ENCODE data around the gene PACSIN2. TPM values are rescaled to one million over a fixed set of nuclear protein-coding genes. Genes with fewer than 3 reads are reported as not detected.

PACSIN2 gene
- total RNA-seq, 1 donor from 2014 or later, result 63.0 TPM

DNA sequence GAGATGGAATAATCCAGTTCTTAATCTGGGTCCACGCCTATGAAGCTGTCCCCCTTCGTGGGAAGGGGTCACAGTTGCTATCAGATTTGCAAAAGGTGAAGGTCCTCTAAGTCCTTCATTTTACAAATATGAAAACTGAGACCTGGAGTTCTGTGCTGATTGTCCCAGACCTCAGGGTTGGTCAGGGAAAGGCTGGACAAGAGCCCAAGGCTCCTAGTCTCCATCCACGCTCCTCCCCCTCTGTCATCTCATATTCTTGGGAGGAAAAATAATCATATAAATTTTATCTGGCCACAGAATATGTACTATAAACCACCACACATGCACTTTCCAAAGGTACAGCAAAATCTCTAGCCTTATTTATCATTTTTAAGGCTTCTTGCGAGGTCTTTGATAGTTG is 5.5 kb downstream of the PACSIN2 start:
- DNase-seq (ENCODE audit: low read depth), result no peak
- H3K4me3 ChIP-seq (ENCODE audit: low read depth, low read length), result no peak overlapping the region
- TF ChIP-seq, protein P1, sequence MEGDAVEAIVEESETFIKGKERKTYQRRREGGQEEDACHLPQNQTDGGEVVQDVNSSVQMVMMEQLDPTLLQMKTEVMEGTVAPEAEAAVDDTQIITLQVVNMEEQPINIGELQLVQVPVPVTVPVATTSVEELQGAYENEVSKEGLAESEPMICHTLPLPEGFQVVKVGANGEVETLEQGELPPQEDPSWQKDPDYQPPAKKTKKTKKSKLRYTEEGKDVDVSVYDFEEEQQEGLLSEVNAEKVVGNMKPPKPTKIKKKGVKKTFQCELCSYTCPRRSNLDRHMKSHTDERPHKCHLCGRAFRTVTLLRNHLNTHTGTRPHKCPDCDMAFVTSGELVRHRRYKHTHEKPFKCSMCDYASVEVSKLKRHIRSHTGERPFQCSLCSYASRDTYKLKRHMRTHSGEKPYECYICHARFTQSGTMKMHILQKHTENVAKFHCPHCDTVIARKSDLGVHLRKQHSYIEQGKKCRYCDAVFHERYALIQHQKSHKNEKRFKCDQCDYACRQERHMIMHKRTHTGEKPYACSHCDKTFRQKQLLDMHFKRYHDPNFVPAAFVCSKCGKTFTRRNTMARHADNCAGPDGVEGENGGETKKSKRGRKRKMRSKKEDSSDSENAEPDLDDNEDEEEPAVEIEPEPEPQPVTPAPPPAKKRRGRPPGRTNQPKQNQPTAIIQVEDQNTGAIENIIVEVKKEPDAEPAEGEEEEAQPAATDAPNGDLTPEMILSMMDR (conservative IDR thresholded peaks at IDR 0.05; ENCODE audit: low read depth, low read length), result no peak

DNA sequence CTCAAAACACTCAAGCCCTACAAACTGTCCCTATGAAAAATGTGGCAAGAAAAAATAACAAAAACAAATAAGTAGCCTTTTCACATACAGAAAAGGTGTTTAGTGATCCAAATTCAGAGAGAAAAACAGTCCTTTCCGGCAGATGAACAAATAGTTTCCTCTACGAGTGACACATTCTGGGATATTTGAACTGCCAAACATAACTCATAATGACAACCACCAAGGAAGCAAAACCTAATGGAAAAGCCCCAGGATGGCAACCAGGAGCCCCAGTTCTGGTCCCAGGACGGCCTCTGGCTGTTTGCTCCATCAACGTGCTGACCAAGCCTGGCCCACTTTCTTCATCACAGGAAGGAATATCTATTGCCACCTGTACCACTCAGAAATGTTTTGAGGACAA is 6.0 kb downstream of the PACSIN2 start:
- no peak overlapping the region for H3K4me3 ChIP-seq (ENCODE audit: low read depth, low read length)
- no peak for DNase-seq (ENCODE audit: low read depth)
- TF ChIP-seq, protein P1 (conservative IDR thresholded peaks at IDR 0.05; ENCODE audit: low read depth, low read length), result no peak

DNA sequence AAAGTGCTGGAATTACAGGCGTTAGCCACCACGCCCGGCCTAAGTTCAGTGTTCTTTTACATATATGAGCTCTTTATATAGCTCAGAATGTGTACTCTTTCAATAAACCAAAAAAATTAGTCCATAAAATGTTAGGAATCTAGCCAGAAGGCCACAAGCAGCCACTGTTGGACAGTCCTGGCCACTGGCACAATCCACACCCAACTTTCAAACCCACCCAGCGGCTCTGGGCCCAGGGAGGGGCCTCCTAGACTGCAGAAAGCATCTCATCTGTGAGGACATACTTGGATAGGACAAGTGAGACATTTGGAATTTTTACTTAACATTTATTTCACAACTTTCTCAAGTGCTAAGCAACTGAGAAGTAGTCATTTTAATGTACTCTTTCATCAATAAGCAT is 6.4 kb downstream of the PACSIN2 start:
- no peak for DNase-seq (ENCODE audit: low read depth)
- H3K4me3 ChIP-seq (ENCODE audit: low read depth, low read length), result no peak overlapping the region
- TF ChIP-seq, protein P1 (conservative IDR thresholded peaks at IDR 0.05; ENCODE audit: low read depth, low read length), result no peak

DNA sequence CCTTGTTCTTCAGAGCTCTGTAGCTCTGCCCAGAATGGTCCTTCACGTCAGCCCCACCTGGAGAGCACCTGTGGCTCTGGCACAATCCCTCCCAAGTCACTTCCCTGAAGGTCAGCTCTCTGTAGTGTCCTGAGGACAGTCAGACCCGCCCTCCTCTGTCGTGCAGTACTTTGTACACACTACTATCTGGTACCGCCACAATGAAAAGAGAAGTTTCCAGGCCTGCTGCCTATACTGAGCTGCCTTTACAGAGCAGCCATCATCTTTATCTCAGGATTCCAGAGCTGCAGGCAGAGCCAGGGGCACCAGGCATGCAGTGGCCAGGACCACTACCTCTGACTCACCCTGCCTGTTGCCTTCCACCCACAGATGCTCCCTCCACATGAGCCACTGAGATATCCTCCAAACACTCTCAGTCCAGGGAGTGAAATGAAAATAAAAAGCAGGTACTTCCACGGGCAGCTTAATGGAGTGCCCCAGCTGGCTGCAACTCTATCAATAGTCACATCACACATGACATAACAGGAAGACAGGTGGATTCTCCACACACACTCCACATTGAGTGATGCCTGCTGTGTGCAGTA is 7.3 kb downstream of the PACSIN2 start:
- no peak for DNase-seq (ENCODE audit: low read depth)
- TF ChIP-seq, protein P1 (conservative IDR thresholded peaks at IDR 0.05; ENCODE audit: low read depth, low read length), result no peak
- no peak overlapping the region for H3K4me3 ChIP-seq (ENCODE audit: low read depth, low read length)

DNA sequence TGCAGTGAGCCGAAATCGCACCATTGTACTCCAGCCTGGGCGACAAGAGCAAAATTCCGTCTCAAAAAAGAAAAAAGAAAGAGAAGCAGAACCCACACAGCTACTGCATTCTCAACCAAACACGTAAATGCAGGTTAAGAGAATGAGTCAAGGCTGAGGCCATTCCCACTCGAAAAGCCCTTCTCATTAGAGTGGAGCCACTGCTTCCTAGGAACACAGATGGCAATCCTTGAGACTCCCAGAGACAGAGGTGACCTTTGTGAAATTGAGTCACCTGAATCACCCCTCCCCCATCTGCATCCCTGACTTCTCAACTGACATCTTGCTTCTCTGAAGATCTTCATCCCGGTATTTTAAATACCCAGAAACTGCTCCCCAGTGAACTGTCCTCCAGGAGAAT is 8.2 kb downstream of the PACSIN2 start:
- TF ChIP-seq, protein P1 (conservative IDR thresholded peaks at IDR 0.05; ENCODE audit: low read depth, low read length), result no peak
- DNase-seq (ENCODE audit: low read depth), result no peak
- no peak overlapping the region for H3K4me3 ChIP-seq (ENCODE audit: low read depth, low read length)

DNA sequence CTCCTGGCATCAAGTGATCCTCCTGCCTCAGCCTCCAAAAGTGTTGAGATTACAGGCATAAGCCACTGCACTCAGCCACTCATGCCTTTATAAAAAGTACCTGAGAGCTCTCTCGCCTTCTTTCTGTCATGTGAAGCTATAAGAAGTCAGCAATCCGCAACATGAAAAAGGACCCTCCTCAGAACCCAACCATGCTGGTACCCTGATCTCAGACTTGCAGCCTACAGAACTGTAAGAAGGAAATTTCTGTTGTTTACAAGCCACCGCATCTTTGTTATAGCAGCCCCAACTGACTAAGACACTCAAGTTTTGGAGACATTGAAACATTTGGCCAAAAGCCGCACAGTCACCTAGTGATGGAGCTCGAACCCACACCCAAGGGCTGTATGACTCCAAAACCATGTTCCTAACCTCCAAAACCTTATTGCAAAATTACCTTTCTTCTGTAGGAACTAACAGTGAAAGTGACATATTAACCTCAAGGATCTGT is 8.9 kb downstream of the PACSIN2 start:
- TF ChIP-seq, protein P1 (conservative IDR thresholded peaks at IDR 0.05; ENCODE audit: low read depth, low read length), result no peak
- DNase-seq (ENCODE audit: low read depth), result no peak
- H3K4me3 ChIP-seq (ENCODE audit: low read depth, low read length), result no peak overlapping the region

DNA sequence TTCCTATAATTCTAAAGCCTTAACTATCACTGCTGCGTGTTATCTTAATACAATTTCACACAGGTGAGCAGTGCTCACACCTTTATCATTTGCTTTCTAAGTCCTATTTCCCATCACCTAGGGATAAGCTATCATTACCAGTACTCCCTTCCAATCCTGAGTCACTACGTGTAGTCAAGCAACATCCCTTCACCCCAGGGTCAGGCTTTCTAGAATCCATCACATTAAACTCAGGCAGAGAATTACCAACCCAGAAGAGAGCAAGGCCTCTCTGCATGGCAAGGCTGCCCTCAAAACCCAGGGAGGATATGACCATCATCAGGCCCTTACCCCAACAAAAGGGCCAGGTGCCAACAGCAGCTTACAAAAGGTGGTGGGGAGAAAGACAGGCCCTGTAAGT is 9.8 kb downstream of the PACSIN2 start:
- no peak overlapping the region for H3K4me3 ChIP-seq (ENCODE audit: low read depth, low read length)
- no peak for DNase-seq (ENCODE audit: low read depth)
- TF ChIP-seq, protein P1 (conservative IDR thresholded peaks at IDR 0.05; ENCODE audit: low read depth, low read length), result no peak
